Lower leg skin (tissue), 4 donors: ENCODE results near the gene SEMA3A. TPM values are rescaled to one million over a fixed set of nuclear protein-coding genes. Genes with fewer than 3 reads are reported as not detected.

ENCODE experiments used
- DNase-seq, 2 donors: peaks; one replicate each; pipeline ENCODE4 v3.0.0-alpha.2; 2019; ENCODE audit warnings: low spot score in 2 of 2
- H3K4me3 ChIP-seq: fragments of 200-600 bp; sonication (generic); 2 replicates; pipeline ENCODE4 v1.5.1; 2017; ENCODE audit warnings: mild to moderate bottlenecking, low read depth; ENCODE audit not compliant: poor library complexity, severe bottlenecking
- CTCF ChIP-seq, 3 donors: fragments of 450-650 bp; IDR thresholded peaks; one replicate each; pipeline ENCODE4 v1.5.1; 2016; ENCODE audit warnings: antibody characterized with exemption in 3 of 3, mild to moderate bottlenecking in 3 of 3, moderate library complexity in 2 of 3
- POLR2A ChIP-seq, 2 donors: fragments of 450-650 bp; IDR thresholded peaks; one replicate each; pipeline ENCODE4 v1.6.1; 2016 to 2017; ENCODE audit warnings: antibody characterized with exemption in 2 of 2, mild to moderate bottlenecking in 1 of 2, moderate library complexity in 1 of 2
- WGBS, 2 donors: methylation state at CpG; one replicate each; pipeline ENCODE4 v1.1.5; 2018; 5-methylcytosine and 5-hydroxymethylcytosine counted together
- intact Hi-C: fragments of 100-400 bp; cut with DNase I; formaldehyde crosslinking; loops from one replicate; pipeline ENCODE4 v1.15.0; 2023; ENCODE audit warnings: low total_unique reads
- total RNA-seq, 4 donors: library from RNA; depleted of rRNA; stranded (reverse); fragments of >200 nt; gene quantifications; one replicate each; pipeline ENCODE4 v1.1.0, GENCODE V29; 2016

SEMA3A gene
- total RNA-seq, 4 donors from 2014 or later = 0.19 to 1.6 (median 1.4) TPM

- no peak overlapping the region for H3K4me3 ChIP-seq
- DNase-seq = no peak
- intact Hi-C loops = no loop called here
- WGBS, 2 donors = 62 to 75% methylated on average over 2 of the region's 2 CpGs
- TF ChIP-seq POLR2A (IDR thresholded peaks at IDR 0.05) = no peak
- TF ChIP-seq CTCF (IDR thresholded peaks at IDR 0.05) = no peak
These were observed 13.0 kb downstream of the SEMA3A start for GRCh38 chr7:84181628-84182027.

GRCh38 chr7:84177758-84178412 is 16.7 kb downstream of the SEMA3A start:
- H3K4me3 ChIP-seq = no peak overlapping the region
- intact Hi-C loops = no loop called here
- DNase-seq = no peak
- WGBS, 2 donors = 58 to 73% methylated on average over 3 of the region's 3 CpGs
- TF ChIP-seq POLR2A (IDR thresholded peaks at IDR 0.05) (no peak), CTCF (IDR thresholded peaks at IDR 0.05) (no peak)

- TF ChIP-seq CTCF (IDR thresholded peaks at IDR 0.05) (no peak), POLR2A (IDR thresholded peaks at IDR 0.05) (no peak)
These were observed 17.9 kb downstream of the SEMA3A start for GRCh38 chr7:84176716-84177115.

GRCh38 chr7:84175461-84175860 is 19.1 kb downstream of the SEMA3A start:
- no peak for DNase-seq
- intact Hi-C loops = no loop called here
- WGBS, 2 donors = 91 to 94% methylated on average over 2 of the region's 2 CpGs
- TF ChIP-seq POLR2A (IDR thresholded peaks at IDR 0.05) = no peak
- TF ChIP-seq CTCF (IDR thresholded peaks at IDR 0.05) = no peak
- H3K4me3 ChIP-seq = no peak overlapping the region

More at GRCh38 chr7:84176716-84177115, 17.9 kb downstream of the SEMA3A start:
- intact Hi-C loops = no loop called here
- H3K4me3 ChIP-seq = no peak overlapping the region
- WGBS, 2 donors = 29 to 31% methylated on average over 2 of the region's 2 CpGs
- DNase-seq = no peak

- 74% methylated on average over 2 of the region's 2 CpGs for WGBS, 2 donors
- intact Hi-C loops = no loop called here
- TF ChIP-seq POLR2A (IDR thresholded peaks at IDR 0.05) (no peak), CTCF (IDR thresholded peaks at IDR 0.05) (no peak)
- no peak for DNase-seq
- no peak overlapping the region for H3K4me3 ChIP-seq
These were observed 23.9 kb downstream of the SEMA3A start for GRCh38 chr7:84170646-84171045.

- TF ChIP-seq CTCF (IDR thresholded peaks at IDR 0.05) (no peak), POLR2A (IDR thresholded peaks at IDR 0.05) (no peak)
- WGBS, 2 donors = 82 to 90% methylated on average over 1 of the region's 1 CpG
- intact Hi-C loops = no loop called here
- no peak overlapping the region for H3K4me3 ChIP-seq
- DNase-seq = no peak
These were observed 32.0 kb downstream of the SEMA3A start for GRCh38 chr7:84162584-84162983.
